Left ventricle myocardium inferior (tissue), 1 donor: ENCODE data around the gene U2AF1. TPM values are rescaled to one million over a fixed set of nuclear protein-coding genes. Genes with fewer than 3 reads are reported as not detected.

Experiments
- total RNA-seq: library from RNA; stranded (reverse); fragmentation: NEBNext Ultra II Directional; extraction: Animal tissue kit (Norgen Biotek cat#: 25700); gene quantifications from one replicate; pipeline ENCODE4 v1.2.1, GENCODE V29; 2021
- donor health status: DM: no; HTN: yes; CAD: no; lungs with severe emphysema.

Gene U2AF1
- total RNA-seq, 1 donor from 2014 or later = 20.6 TPM

Other genes starting within 250 kb of the U2AF1 start
- 6.0 TPM for gene WDR4, start 228.0 kb downstream of the U2AF1 start, total RNA-seq
- 52.0 TPM for gene NDUFV3, start 214.3 kb downstream of the U2AF1 start, total RNA-seq
- not detected for gene ERVH48-1, start 181.9 kb downstream of the U2AF1 start, total RNA-seq
- gene PKNOX1, start 133.0 kb downstream of the U2AF1 start, total RNA-seq = 9.7 TPM
- 10.3 TPM for gene CBS, start 31.7 kb downstream of the U2AF1 start, total RNA-seq
- not detected for gene CRYAA, start 61.4 kb upstream of the U2AF1 start, total RNA-seq